Vagina (tissue), 2 donors: ENCODE measurements around the gene AMH. TPM values are rescaled to one million over a fixed set of nuclear protein-coding genes. Genes with fewer than 3 reads are reported as not detected.
"Not testable (repeated sequence)": the region's sequence is repeated elsewhere in the genome, so short reads cannot be mapped to it uniquely, and the experiment has no call there.

Experiments used
- DNase-seq, 2 donors: peaks; one replicate each; pipeline ENCODE4 v3.0.0-alpha.2; 2017; ENCODE audit errors: extremely low spot score in 2 of 2
- H3K27ac ChIP-seq: fragments of 200-600 bp; sonication (generic); one replicate; pipeline ENCODE4 v1.5.1; 2019
- H3K27me3 ChIP-seq: fragments of 200-600 bp; sonication (generic); one replicate; pipeline ENCODE4 v1.5.1; 2019
- H3K36me3 ChIP-seq, 2 donors: fragments of 200-600 bp; sonication (generic); one replicate each; pipeline ENCODE4 v1.5.1; 2017 to 2019
- H3K4me1 ChIP-seq: fragments of 200-600 bp; sonication (generic); one replicate; pipeline ENCODE4 v1.5.1; 2019
- H3K4me3 ChIP-seq, 2 donors: fragments of 200-600 bp; sonication (generic); 1 replicate in 1 of 2; 2 replicates in 1 of 2; pipeline ENCODE4 v1.5.1; 2016 to 2019
- H3K9me3 ChIP-seq: fragments of 200-600 bp; sonication (generic); one replicate; pipeline ENCODE4 v1.5.1; 2019
- POLR2A ChIP-seq, 2 donors: fragments of 450-650 bp; IDR thresholded peaks; one replicate each; pipeline ENCODE4 v1.6.1; 2017; ENCODE audit warnings: antibody characterized with exemption in 2 of 2, mild to moderate bottlenecking in 2 of 2, moderate library complexity in 2 of 2
- POLR2AphosphoS5 ChIP-seq, 2 donors: sonication (generic); formaldehyde crosslinking; IDR thresholded peaks; one replicate each; pipeline ENCODE4 v1.9.0; 2017; ENCODE audit warnings: antibody characterized with exemption in 2 of 2, mild to moderate bottlenecking in 2 of 2, low read depth in 1 of 2; ENCODE audit not compliant: insufficient read depth in 1 of 2
- intact Hi-C: fragments of 100-400 bp; cut with DNase I; formaldehyde crosslinking; loops from one replicate; pipeline ENCODE4 v1.15.1; 2023
- total RNA-seq: library from RNA; depleted of rRNA; stranded (reverse); fragments of >200 nt; gene quantifications from one replicate; pipeline ENCODE4 v1.2.3, GENCODE V29; 2016
- TF ChIP-seq, protein P1 (sequence below), 3 experiments: fragments of 450-650 bp in 2 of 3; fragments of 200-600 bp in 1 of 3; sonication (generic) in 1 of 3; IDR thresholded peaks; one replicate each; pipeline ENCODE4 v1.5.1; 2017 to 2019; ENCODE audit warnings: antibody characterized with exemption in 3 of 3, mild to moderate bottlenecking in 2 of 3, moderate library complexity in 2 of 3

AMH gene
- 2.7 TPM for total RNA-seq

GRCh38 chr19:2249010-2249866 is at the start of gene AMH:
TSS of gene AMH (plus strand) at chr19:2249323. CDS start at chr19:2249333, 10 bp downstream.
- no peak for TF ChIP-seq POLR2A (IDR thresholded peaks at IDR 0.05)
- TF ChIP-seq, protein P1, sequence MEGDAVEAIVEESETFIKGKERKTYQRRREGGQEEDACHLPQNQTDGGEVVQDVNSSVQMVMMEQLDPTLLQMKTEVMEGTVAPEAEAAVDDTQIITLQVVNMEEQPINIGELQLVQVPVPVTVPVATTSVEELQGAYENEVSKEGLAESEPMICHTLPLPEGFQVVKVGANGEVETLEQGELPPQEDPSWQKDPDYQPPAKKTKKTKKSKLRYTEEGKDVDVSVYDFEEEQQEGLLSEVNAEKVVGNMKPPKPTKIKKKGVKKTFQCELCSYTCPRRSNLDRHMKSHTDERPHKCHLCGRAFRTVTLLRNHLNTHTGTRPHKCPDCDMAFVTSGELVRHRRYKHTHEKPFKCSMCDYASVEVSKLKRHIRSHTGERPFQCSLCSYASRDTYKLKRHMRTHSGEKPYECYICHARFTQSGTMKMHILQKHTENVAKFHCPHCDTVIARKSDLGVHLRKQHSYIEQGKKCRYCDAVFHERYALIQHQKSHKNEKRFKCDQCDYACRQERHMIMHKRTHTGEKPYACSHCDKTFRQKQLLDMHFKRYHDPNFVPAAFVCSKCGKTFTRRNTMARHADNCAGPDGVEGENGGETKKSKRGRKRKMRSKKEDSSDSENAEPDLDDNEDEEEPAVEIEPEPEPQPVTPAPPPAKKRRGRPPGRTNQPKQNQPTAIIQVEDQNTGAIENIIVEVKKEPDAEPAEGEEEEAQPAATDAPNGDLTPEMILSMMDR (IDR thresholded peaks at IDR 0.05): no peak
- TF ChIP-seq POLR2AphosphoS5 (IDR thresholded peaks at IDR 0.05; ENCODE audit: insufficient read depth in 1 of 2, low read depth in 1 of 2): no peak
- Histone ChIP-seq H3K36me3 (peaks cover 7 to 43% of the 10 kb centered on the region in 2 donors), H3K4me1 (peaks cover 39% of the 10 kb centered on the region), H3K9me3 (no peaks in the 10 kb centered on the region), H3K27me3 (peaks cover 8% of the 10 kb centered on the region), H3K27ac (no peak within 1 kb of the TSS), H3K4me3 (no peak within 1 kb of the TSS)
- DNase-seq: no peak
- intact Hi-C loops: no loop called here

- no peak for TF ChIP-seq POLR2A (IDR thresholded peaks at IDR 0.05)
- TF ChIP-seq, protein P1 (IDR thresholded peaks at IDR 0.05): no peak
- TF ChIP-seq POLR2AphosphoS5 (IDR thresholded peaks at IDR 0.05; ENCODE audit: insufficient read depth in 1 of 2, low read depth in 1 of 2): no peak
- peaks cover 0 to 13% of the 10 kb centered on the region in 2 donors for H3K36me3 ChIP-seq
- intact Hi-C loops: no loop called here
Observed at GRCh38 chr19:2199861-2200623, 49.1 kb upstream of the AMH start.

GRCh38 chr19:2200624-2201294 is 48.4 kb upstream of the AMH start:
- H3K27ac ChIP-seq, H3K27me3 ChIP-seq, DNase-seq, intact Hi-C loops, H3K9me3 ChIP-seq, H3K4me3 ChIP-seq: not testable (repeated sequence)
- H3K36me3 ChIP-seq: peaks cover 0 to 13% of the 10 kb centered on the region in 2 donors
- H3K4me1 ChIP-seq: peaks cover 17% of the 10 kb centered on the region

More at GRCh38 chr19:2199861-2200623, 49.1 kb upstream of the AMH start:
- no peak for DNase-seq
- Histone ChIP-seq H3K27ac (no peak overlapping the region), H3K4me1 (peaks cover 16% of the 10 kb centered on the region), H3K9me3 (no peaks in the 10 kb centered on the region), H3K4me3 (no peak overlapping the region), H3K27me3 (no peaks in the 10 kb centered on the region)

DNA sequence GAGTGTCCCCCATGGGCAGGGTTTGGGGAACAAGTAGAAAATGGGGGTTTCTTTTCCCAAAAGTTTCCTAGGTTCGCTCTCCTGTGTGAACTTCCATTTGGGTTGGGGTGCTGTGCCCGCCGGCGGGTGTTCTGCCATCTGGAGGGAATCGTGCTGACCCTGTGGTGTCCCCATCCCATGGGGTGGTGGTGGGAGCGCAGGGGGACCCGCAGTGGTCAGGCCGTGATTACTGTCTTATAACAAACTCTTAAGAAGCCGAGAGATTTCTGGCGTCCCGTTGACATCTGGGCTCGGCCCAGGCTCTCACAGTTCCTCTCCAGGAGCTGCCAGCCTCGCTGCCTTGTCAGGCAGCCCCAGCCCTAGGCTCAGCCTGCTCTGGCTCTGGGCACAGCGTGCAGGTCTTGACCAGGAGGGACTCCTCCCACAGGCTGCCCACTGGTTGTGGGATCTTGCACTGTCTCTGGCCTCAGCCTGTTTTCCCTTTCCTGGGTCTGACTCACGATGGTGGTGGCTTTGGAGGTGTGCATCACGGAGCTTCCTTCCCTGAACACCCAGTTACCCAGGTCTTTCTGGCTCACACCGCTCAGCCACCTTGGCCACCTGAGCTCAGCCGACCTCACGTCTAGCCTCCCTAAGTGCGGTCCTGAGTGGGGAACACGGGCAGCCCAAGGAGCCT is 47.5 kb upstream of the AMH start:
- no peak overlapping the region for H3K27ac ChIP-seq
- intact Hi-C loops: no loop called here

More for the DNA sequence above, 47.5 kb upstream of the AMH start:
- TF ChIP-seq, protein P1 (IDR thresholded peaks at IDR 0.05): no peak
- no peak for TF ChIP-seq POLR2A (IDR thresholded peaks at IDR 0.05)
- no peak for TF ChIP-seq POLR2AphosphoS5 (IDR thresholded peaks at IDR 0.05; ENCODE audit: insufficient read depth in 1 of 2, low read depth in 1 of 2)
- Histone ChIP-seq H3K27me3 (no peaks in the 10 kb centered on the region), H3K9me3 (no peaks in the 10 kb centered on the region), H3K4me3 (no peak overlapping the region), H3K4me1 (peaks cover 17% of the 10 kb centered on the region), H3K36me3 (peaks cover 0 to 15% of the 10 kb centered on the region in 2 donors)
- DNase-seq: no peak
